G401.6 (cell line): Measurements from ENCODE around the gene MED13L.

Experiments used
- FAIRE-seq: peaks from 2 replicates; lab custom pipeline; 2012; peaks lifted over from hg19 to GRCh38; lab: Jason Lieb, UNC

Gene MED13L

GRCh38 chr12:116277467-116278278 is at the start of gene MED13L:
Gene MED13L, minus strand, starts transcription at chr12:116277693. Its CDS starts 562 bp downstream, at chr12:116277131.
- FAIRE-seq = no peak

GRCh38 chr12:116325336-116325664 is 47.8 kb upstream of the MED13L start:
- FAIRE-seq = no peak

- no peak for FAIRE-seq
Measured at GRCh38 chr12:116324654-116325335, 47.3 kb upstream of the MED13L start.

- FAIRE-seq = no peak
Measured at GRCh38 chr12:116323406-116324386, 46.2 kb upstream of the MED13L start.

- FAIRE-seq = no peak
Measured at GRCh38 chr12:116321913-116322312, 44.4 kb upstream of the MED13L start.

- FAIRE-seq = no peak
Measured at GRCh38 chr12:116320791-116321217, 43.3 kb upstream of the MED13L start.

GRCh38 chr12:116319898-116320621 is 42.6 kb upstream of the MED13L start:
- no peak for FAIRE-seq

GRCh38 chr12:116319233-116319897 is 41.9 kb upstream of the MED13L start:
- FAIRE-seq = no peak

- no peak for FAIRE-seq
Measured at GRCh38 chr12:116318576-116319232, 41.2 kb upstream of the MED13L start.

GRCh38 chr12:116317986-116318575 is 40.6 kb upstream of the MED13L start:
- FAIRE-seq = no peak

GRCh38 chr12:116317139-116317538 is 39.6 kb upstream of the MED13L start:
- no peak for FAIRE-seq

GRCh38 chr12:116314477-116314876 is 37.0 kb upstream of the MED13L start:
- FAIRE-seq = no peak

GRCh38 chr12:116313194-116313927 is 35.9 kb upstream of the MED13L start:
- FAIRE-seq = no peak

- no peak for FAIRE-seq
Measured at GRCh38 chr12:116310082-116310481, 32.6 kb upstream of the MED13L start.

GRCh38 chr12:116309343-116309742 is 31.9 kb upstream of the MED13L start:
- no peak for FAIRE-seq

GRCh38 chr12:116308647-116309046 is 31.2 kb upstream of the MED13L start:
- no peak for FAIRE-seq

- FAIRE-seq = no peak
Measured at GRCh38 chr12:116306968-116307367, 29.5 kb upstream of the MED13L start.

- no peak for FAIRE-seq
Measured at GRCh38 chr12:116306506-116306905, 29.0 kb upstream of the MED13L start.

- no peak for FAIRE-seq
Measured at GRCh38 chr12:116304621-116305020, 27.1 kb upstream of the MED13L start.

GRCh38 chr12:116303929-116304328 is 26.4 kb upstream of the MED13L start:
- no peak for FAIRE-seq
